ENCODE data around the gene TMEM37. TPM values are rescaled to one million over a fixed set of nuclear protein-coding genes. Genes with fewer than 3 reads are reported as not detected.

TMEM37 gene
- total and polyA plus RNA-seq, 2 of the 8 experiments (the other 6 are each of a cell fraction or from before 2014, with no cell fraction given), result 11.0 to 16.2 TPM

DNA sequence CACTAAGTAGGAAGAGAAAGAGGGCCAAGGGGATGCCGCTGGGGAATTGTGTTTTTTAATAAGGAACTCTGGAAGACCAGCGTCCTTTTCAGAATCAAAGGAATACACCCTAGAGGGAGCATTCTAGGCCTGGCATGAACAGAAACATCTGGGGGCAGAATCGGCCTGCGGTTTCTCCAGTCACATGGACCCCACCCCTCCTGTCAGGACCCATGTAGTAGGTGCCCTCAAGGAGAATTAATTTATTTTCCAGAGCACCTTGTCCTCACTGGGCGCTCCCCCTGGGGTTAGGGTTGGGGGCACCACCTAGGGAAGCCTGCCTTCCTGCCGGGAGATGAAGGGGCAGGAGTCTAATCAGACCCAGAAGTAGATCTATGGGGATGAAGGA lies 44.2 kb downstream of the TMEM37 start:
- H3K27ac ChIP-seq (ENCODE audit: low read depth, low read length), result no peak overlapping the region
- H2BK12ac ChIP-seq (ENCODE audit: low read depth, low read length), result no peak overlapping the region
- no peak overlapping the region for H3K14ac ChIP-seq (ENCODE audit: insufficient read length)
- H3K23ac ChIP-seq (ENCODE audit: insufficient read length), result no peak overlapping the region
- no peaks in the 10 kb centered on the region for H3K9me3 ChIP-seq (ENCODE audit: insufficient read depth in 2 of 2, low read depth in 1 of 2, low read length in 1 of 2)
- H3K36me3 ChIP-seq (ENCODE audit: control insufficient read depth in 2 of 4, insufficient read depth in 4 of 4, low read length in 3 of 4), result no peaks in the 10 kb centered on the region
- DNase-seq (ENCODE audit: low read depth in 1 of 2, low spot score in 2 of 2) (no peak), FAIRE-seq (no peak)
- H2AFZ ChIP-seq (ENCODE audit: low read length), result no peak overlapping the region
- H3K23me2 ChIP-seq (ENCODE audit: low read depth, low read length), result no peaks in the 10 kb centered on the region
- H3K4ac ChIP-seq (replicated peaks; ENCODE audit: insufficient read length, low read depth, low read length), result no peak overlapping the region
- no peak overlapping the region for H3K4me2 ChIP-seq (ENCODE audit: insufficient read depth in 1 of 2, low read depth in 2 of 2, low read length in 2 of 2)
- CTCF ChIA-PET (ENCODE audit: partially characterized antibody), result interaction anchor here (0.6 to 16.2 kb wide), 47 partner anchors 8 to 839 kb away, joined by 3 to 411 read pairs (median 6); partner anchors contain the start of gene SCTR
- H3K4me1 ChIP-seq (replicated peaks in 1 of 4; ENCODE audit: control insufficient read depth in 3 of 4, insufficient read depth in 4 of 4, low read length in 3 of 4), result peaks cover 0 to 14% (median 8%) of the 10 kb centered on the region in 4 experiments; a peak in 5 of 7 replicates
- no peak overlapping the region for H2BK20ac ChIP-seq (ENCODE audit: low read length)
- peak overlapping the region; percentile 6 for H4K5ac ChIP-seq (ENCODE audit: insufficient read length, low read depth, low read length)
- 80% methylated on average over 6 of the region's 6 CpGs; no CpG with 5 or more reads in 1 of the 2 experiments for WGBS, 2 experiments (ENCODE audit: extremely low coverage in 1 of 2, insufficient coverage in 1 of 2, insufficient read length in 1 of 2, insufficient replicate concordance in 2 of 2, low coverage in 1 of 2, low lambda C conversion rate in 2 of 2, missing lambda C conversion rate in 1 of 2)
- H4K20me1 ChIP-seq (replicated peaks in 1 of 2; ENCODE audit: control insufficient read depth in 1 of 2, insufficient read depth in 2 of 2, low read length in 2 of 2), result no peaks in the 10 kb centered on the region
- H3K4me3 ChIP-seq (ENCODE audit: extremely low read depth in 1 of 4, insufficient read depth in 2 of 4, low read depth in 3 of 4, low read length in 4 of 4), result no peak overlapping the region
- peak overlapping the region; percentile 1 for H3K56ac ChIP-seq (replicated peaks; ENCODE audit: insufficient read length, low read depth, low read length)
- H2BK120ac ChIP-seq (replicated peaks; ENCODE audit: low read depth, low read length), result no peak overlapping the region
- no peak overlapping the region for H2AK5ac ChIP-seq (ENCODE audit: low read depth, low read length)
- no peak overlapping the region for H3K9ac ChIP-seq (replicated peaks in 1 of 4; ENCODE audit: extremely low read depth in 1 of 4, low read depth in 3 of 4, low read length in 3 of 4)
- no peak overlapping the region for H4K8ac ChIP-seq (ENCODE audit: extremely low read depth, insufficient read depth, low read length)
- H3K79me1 ChIP-seq (ENCODE audit: low read depth, low read length), result no peaks in the 10 kb centered on the region
- POLR2A ChIA-PET (ENCODE audit: partially characterized antibody), result interaction anchor here (0.8 to 0.9 kb wide), 2 partner anchors 10 to 69 kb away, joined by 3 to 4 read pairs; no protein-coding TSS in a partner anchor
- H2BK5ac ChIP-seq (ENCODE audit: low read depth, low read length), result no peak overlapping the region; the same call in 1 of the 2 replicates
- H3K27me3 ChIP-seq (replicated peaks in 1 of 4; ENCODE audit: control insufficient read depth in 3 of 4, extremely low read depth in 1 of 4, insufficient read depth in 3 of 4, low read length in 3 of 4), result no peaks in the 10 kb centered on the region
- peak overlapping the region; percentile 9; the same call in 1 of the 2 replicates for H3K18ac ChIP-seq (ENCODE audit: extremely low read depth, low read length)
- H2BK15ac ChIP-seq (ENCODE audit: low read length), result no peak overlapping the region
- H3K79me2 ChIP-seq (ENCODE audit: control insufficient read depth in 1 of 2, insufficient read depth in 2 of 2, low read length in 2 of 2), result no peaks in the 10 kb centered on the region
- H4K91ac ChIP-seq (replicated peaks; ENCODE audit: insufficient read length, low read length), result peak overlapping the region; percentile 10
- TF ChIP-seq KDM4A (IDR thresholded peaks at IDR 0.05; ENCODE audit: low read depth, low read length, severe bottlenecking) (no peak), SUZ12 (IDR thresholded peaks at IDR 0.05; ENCODE audit: low read length) (no peak)
